Lung (tissue), 12 donors: ENCODE data around the gene ZNF319. TPM values are rescaled to one million over a fixed set of nuclear protein-coding genes. Genes with fewer than 3 reads are reported as not detected.

Experiments
- ATAC-seq: fragments of 200-7000 bp; cut with Tn5 transposase; one replicate; pipeline ENCODE4 v1.9.1; 2020; ENCODE audit warnings: moderate number of reproducible peaks; ENCODE audit not compliant: insufficient read depth, low FRiP score
- DNase-seq, 3 donors: peaks; one replicate each; pipeline ENCODE4 v3.0.0-alpha.2; 2013 to 2017
- H3K27ac ChIP-seq, 2 donors: one replicate each; pipeline ENCODE4 v1.5.1; 2013; ENCODE audit warnings: mild to moderate bottlenecking in 2 of 2, moderate library complexity in 2 of 2, control low read depth in 1 of 2, inconsistent platforms in 1 of 2, low read depth in 1 of 2, low read length in 1 of 2
- H3K27me3 ChIP-seq, 3 donors: one replicate each; pipeline ENCODE4 v1.5.1; 2013; ENCODE audit warnings: low read length in 2 of 3; ENCODE audit not compliant: control insufficient read depth in 3 of 3, insufficient read depth in 3 of 3
- H3K36me3 ChIP-seq, 4 donors: one replicate each; pipeline ENCODE4 v1.5.1; 2013; ENCODE audit warnings: low read length in 4 of 4, mild to moderate bottlenecking in 1 of 4, moderate library complexity in 1 of 4; ENCODE audit not compliant: control insufficient read depth in 4 of 4, insufficient read depth in 4 of 4
- H3K4me1 ChIP-seq, 5 donors: one replicate each; pipeline ENCODE4 v1.5.1; 2013; ENCODE audit warnings: low read length in 5 of 5, mild to moderate bottlenecking in 2 of 5, moderate library complexity in 1 of 5; ENCODE audit not compliant: control insufficient read depth in 5 of 5, insufficient read depth in 5 of 5
- H3K4me3 ChIP-seq: one replicate; pipeline ENCODE4 v1.5.1; 2013; ENCODE audit warnings: mild to moderate bottlenecking, control low read depth, moderate library complexity
- H3K9ac ChIP-seq, 2 donors: one replicate each; pipeline ENCODE4 v1.5.1; 2013; ENCODE audit warnings: low read length in 2 of 2, control low read depth in 1 of 2; ENCODE audit not compliant: insufficient read depth in 1 of 2
- H3K9me3 ChIP-seq, 4 donors: one replicate each; pipeline ENCODE4 v1.5.1; 2013; ENCODE audit warnings: low read length in 3 of 4, mild to moderate bottlenecking in 1 of 4, moderate library complexity in 1 of 4; ENCODE audit not compliant: control insufficient read depth in 4 of 4, insufficient read depth in 3 of 4
- CTCF ChIP-seq: IDR thresholded peaks from 2 replicates; pipeline ENCODE4 v1.5.1; 2012; ENCODE audit warnings: mild to moderate bottlenecking; ENCODE audit errors: control extremely low read depth, extremely low read depth
- WGBS, 2 donors: extraction: QIAGEN DNeasy Blood & Tissue Kit; methylation state at CpG; one replicate each; pipeline ENCODE4 v1.1.7; 2013; 5-methylcytosine and 5-hydroxymethylcytosine counted together
- polyA plus RNA-seq, 2 donors: library from polyadenylated mRNA; stranded (reverse); fragments of 200-250 nt; gene quantifications; one replicate each; pipeline ENCODE4 v1.2.1, GENCODE V29; 2013
- total RNA-seq, 2 donors: library from RNA; depleted of rRNA in 1 of 2; stranded (reverse); fragments of >200 nt in 1 of 2; gene quantifications; one replicate each; pipeline ENCODE4 v1.2.1, GENCODE V29; 2014 to 2021
- donor health status: control.
- donor health status: control.
- donor health status: Bipolar disorder and iron deficiency.
- donor health status: healthy.
- donor health status: DM: yes; HTN: yes; CAD: no.

The ZNF319 gene
- total and polyA plus RNA-seq, 4 donors = 6.0 to 15.3 (median 9.6) TPM

GRCh38 chr16:58018803-58019202, 18.3 kb upstream of the ZNF319 start:
- Histone ChIP-seq H3K4me3 (no peak overlapping the region), H3K9me3 (no peaks in the 10 kb centered on the region), H3K27me3 (no peaks in the 10 kb centered on the region), H3K36me3 (peaks cover 0 to 8% (median under 1%) of the 10 kb centered on the region in 4 donors), H3K9ac (no peak overlapping the region), H3K4me1 (peaks cover 0 to 37% (median 16%) of the 10 kb centered on the region in 5 donors), H3K27ac (no peak overlapping the region)
- 93 to 94% methylated on average over 7 of the region's 7 CpGs for WGBS, 2 donors
- no peak for DNase-seq
- ATAC-seq = no peak
- TF ChIP-seq CTCF = no peak

GRCh38 chr16:58016840-58017446, 16.5 kb upstream of the ZNF319 start:
- Histone ChIP-seq H3K27ac (no peak overlapping the region), H3K9ac (no peak overlapping the region), H3K36me3 (peaks cover 0 to 16% (median under 1%) of the 10 kb centered on the region in 4 donors), H3K4me3 (no peak overlapping the region), H3K4me1 (peaks cover 0 to 18% (median 6%) of the 10 kb centered on the region in 5 donors), H3K27me3 (no peaks in the 10 kb centered on the region), H3K9me3 (no peaks in the 10 kb centered on the region)
- no peak for TF ChIP-seq CTCF
- 74 to 75% methylated on average over 12 of the region's 12 CpGs for WGBS, 2 donors
- ATAC-seq = no peak
- no peak for DNase-seq

- no peak overlapping the region for H3K27ac ChIP-seq
- no peaks in the 10 kb centered on the region for H3K9me3 ChIP-seq
- WGBS, 2 donors = 89 to 94% methylated on average over 9 of the region's 9 CpGs
- TF ChIP-seq CTCF = no peak
- no peak for DNase-seq
- no peaks in the 10 kb centered on the region for H3K4me1 ChIP-seq
- peaks cover 2 to 25% (median 8%) of the 10 kb centered on the region in 4 donors for H3K36me3 ChIP-seq
- H3K27me3 ChIP-seq = no peaks in the 10 kb centered on the region
- ATAC-seq = no peak
- H3K4me3 ChIP-seq = no peak overlapping the region
- H3K9ac ChIP-seq = no peak overlapping the region
Observed at GRCh38 chr16:58013201-58013956, 12.9 kb upstream of the ZNF319 start.
